HEK293 (cell line): ENCODE measurements around the gene RPRD1A.

ENCODE experiments used
- CTCF ChIA-PET: fragments of 350-600 bp; formaldehyde crosslinking; extraction: SDS; loops from one replicate; lab custom pipeline; 2021; ENCODE audit warnings: antibody characterized with exemption; lab: Yijun Ruan, JAX
- POLR2A ChIA-PET: fragments of 300-600 bp; formaldehyde crosslinking; extraction: SDS; loops from one replicate; lab custom pipeline; 2020; ENCODE audit warnings: antibody characterized with exemption, inconsistent platforms; lab: Yijun Ruan, JAX
- H3K27ac ChIP-seq: fragments of 200-500 bp; sonication (Bioruptor generic); 2 replicates; pipeline ENCODE4 v1.5.1; 2014; ENCODE audit warnings: low read depth, low read length, control low read depth, inconsistent platforms; ENCODE audit errors: extremely low read depth
- H3K36me3 ChIP-seq, 2 experiments: fragments of 200-500 bp in 1 of 2; sonication (Bioruptor generic) in 1 of 2; 1 replicate in 1 of 2; 2 replicates in 1 of 2; pipeline ENCODE4 v1.5.1; 2014 to 2017; ENCODE audit warnings: inconsistent platforms in 2 of 2, low read length in 2 of 2; ENCODE audit not compliant: control insufficient read depth in 2 of 2, insufficient read depth in 1 of 2
- H3K4me1 ChIP-seq: fragments of 200-500 bp; sonication (Bioruptor generic); 2 replicates; pipeline ENCODE4 v1.5.1; 2014; ENCODE audit warnings: mild to moderate bottlenecking, low read length, inconsistent platforms; ENCODE audit not compliant: control insufficient read depth, insufficient read depth
- H3K4me3 ChIP-seq: 2 replicates; pipeline ENCODE4 v1.5.1; 2011; ENCODE audit warnings: low read depth, mild to moderate bottlenecking, control low read depth, low read length, moderate library complexity
- H3K9me3 ChIP-seq: fragments of 200-500 bp; sonication (Bioruptor generic); 2 replicates; pipeline ENCODE4 v1.5.1; 2014; ENCODE audit warnings: low read depth, low read length, inconsistent platforms; ENCODE audit not compliant: control insufficient read depth, insufficient read depth
- KLF7 ChIP-seq: fragments of 450-650 bp; formaldehyde crosslinking; IDR thresholded peaks from 2 replicates; pipeline ENCODE4 v1.5.1; 2016; ENCODE audit warnings: missing biosample characterization, missing genetic modification characterization, borderline replicate concordance
- PRDM6 ChIP-seq: fragments of 450-650 bp; formaldehyde crosslinking; IDR thresholded peaks from 2 replicates; pipeline ENCODE4 v1.5.1; 2017; ENCODE audit warnings: missing biosample characterization, missing genetic modification characterization
- REST ChIP-seq: fragments of 450-650 bp; formaldehyde crosslinking; IDR thresholded peaks from 2 replicates; pipeline ENCODE4 v1.5.1; 2016; ENCODE audit warnings: missing biosample characterization, missing genetic modification characterization
- SCRT1 ChIP-seq: fragments of 450-650 bp; formaldehyde crosslinking; IDR thresholded peaks from 2 replicates; pipeline ENCODE4 v1.5.1; 2016; ENCODE audit warnings: missing biosample characterization, missing genetic modification characterization, borderline replicate concordance
- ZBTB21 ChIP-seq: fragments of 450-650 bp; formaldehyde crosslinking; IDR thresholded peaks from 2 replicates; pipeline ENCODE4 v1.5.1; 2017; ENCODE audit warnings: missing biosample characterization, missing genetic modification characterization
- ZBTB6 ChIP-seq: fragments of 450-650 bp; formaldehyde crosslinking; IDR thresholded peaks from 2 replicates; pipeline ENCODE4 v1.5.1; 2017; ENCODE audit warnings: missing biosample characterization, missing genetic modification characterization
- ZIC2 ChIP-seq: fragments of 450-650 bp; formaldehyde crosslinking; IDR thresholded peaks from 2 replicates; pipeline ENCODE4 v1.5.1; 2016; ENCODE audit warnings: missing biosample characterization, missing genetic modification characterization
- ZNF132 ChIP-seq: fragments of 450-650 bp; formaldehyde crosslinking; IDR thresholded peaks from 2 replicates; pipeline ENCODE4 v1.5.1; 2017; ENCODE audit warnings: missing biosample characterization, missing genetic modification characterization, borderline replicate concordance
- ZNF157 ChIP-seq: fragments of 450-650 bp; formaldehyde crosslinking; IDR thresholded peaks from 2 replicates; pipeline ENCODE4 v1.5.1; 2016; ENCODE audit warnings: missing biosample characterization, missing genetic modification characterization
- ZNF350 ChIP-seq: fragments of 450-650 bp; formaldehyde crosslinking; IDR thresholded peaks from 2 replicates; pipeline ENCODE4 v1.5.0; 2017; ENCODE audit warnings: missing biosample characterization, mild to moderate bottlenecking, missing genetic modification characterization
- ZNF449 ChIP-seq: fragments of 450-650 bp; formaldehyde crosslinking; IDR thresholded peaks from 2 replicates; pipeline ENCODE4 v1.5.1; 2017; ENCODE audit warnings: missing biosample characterization, mild to moderate bottlenecking, missing genetic modification characterization, moderate library complexity
- ZNF549 ChIP-seq: fragments of 450-650 bp; IDR thresholded peaks from 2 replicates; pipeline ENCODE4 v1.5.1; 2018; ENCODE audit warnings: missing biosample characterization, missing genetic modification characterization, mild to moderate bottlenecking, inconsistent platforms, moderate library complexity
- ZNF623 ChIP-seq: fragments of 450-650 bp; formaldehyde crosslinking; IDR thresholded peaks from 2 replicates; pipeline ENCODE4 v1.5.1; 2016; ENCODE audit warnings: missing biosample characterization, missing genetic modification characterization
- ZSCAN18 ChIP-seq: fragments of 450-650 bp; formaldehyde crosslinking; IDR thresholded peaks from 2 replicates; pipeline ENCODE4 v1.5.1; 2016; ENCODE audit warnings: missing biosample characterization, missing genetic modification characterization
- ZSCAN4 ChIP-seq: fragments of 450-650 bp; formaldehyde crosslinking; IDR thresholded peaks from 2 replicates; pipeline ENCODE4 v1.5.1; 2017; ENCODE audit warnings: missing biosample characterization, missing genetic modification characterization

The RPRD1A gene

GRCh38 chr18:35982409-35983114 lies 84.8 kb downstream of the RPRD1A start (continued):
- TF ChIP-seq ZNF449 (no peak), SCRT1 (tag by site-specific recombination) (no peak), ZNF350 (tag by site-specific recombination) (no peak), ZNF623 (no peak), ZSCAN4 (tag by site-specific recombination) (no peak), ZSCAN18 (tag by site-specific recombination) (no peak), ZBTB6 (no peak), ZNF132 (no peak), KLF7 (tag by site-specific recombination) (no peak), PRDM6 (tag by site-specific recombination) (no peak)

GRCh38 chr18:35979112-35979511 lies 88.2 kb downstream of the RPRD1A start:
- Histone ChIP-seq H3K4me1 (no peaks in the 10 kb centered on the region), H3K4me3 (no peak overlapping the region), H3K36me3 (peaks cover 39 to 96% of the 10 kb centered on the region in 2 experiments), H3K27ac (no peak overlapping the region), H3K9me3 (no peaks in the 10 kb centered on the region)
- TF ChIP-seq REST (tag by site-specific recombination): no peak
- no peak for TF ChIP-seq ZBTB21 (tag by site-specific recombination)
- TF ChIP-seq ZNF549: no peak
- no peak for TF ChIP-seq ZNF157 (tag by site-specific recombination)
- no peak for TF ChIP-seq ZIC2 (tag by site-specific recombination)
- ChIA-PET POLR2A (no interaction called here), CTCF (no interaction called here)
